OCI-LY1 (cell line): Measurements from ENCODE around the gene SPATA2L.

Experiments
- H2AFZ ChIP-seq: fragments of 200-600 bp; sonication (generic), shearing (Covaris generic); 2 replicates; pipeline ENCODE4 v1.6.0; 2014; ENCODE audit warnings: antibody characterized with exemption, mild to moderate bottlenecking, low read length
- H3F3A ChIP-seq: fragments of 200-600 bp; sonication (generic), shearing (Covaris generic); 2 replicates; pipeline ENCODE4 v1.6.0; 2014; ENCODE audit warnings: mild to moderate bottlenecking, antibody characterized with exemption, low read length, moderate library complexity; ENCODE audit not compliant: insufficient read depth
- H3K27ac ChIP-seq: fragments of 200-600 bp; sonication (generic); 2 replicates; pipeline ENCODE4 v1.5.1; 2014; ENCODE audit warnings: low read length, mixed run types, mild to moderate bottlenecking, low read depth; ENCODE audit not compliant: poor library complexity, severe bottlenecking
- H3K27me3 ChIP-seq: fragments of 200-600 bp; sonication (generic); 2 replicates; pipeline ENCODE4 v1.6.0; 2014; ENCODE audit warnings: antibody characterized with exemption, mild to moderate bottlenecking, low read length, moderate library complexity; ENCODE audit not compliant: insufficient read depth
- H3K36me3 ChIP-seq: fragments of 200-600 bp; sonication (generic); 2 replicates; pipeline ENCODE4 v1.6.1; 2014; ENCODE audit warnings: mild to moderate bottlenecking, antibody characterized with exemption, low read length, moderate library complexity, mixed read lengths; ENCODE audit not compliant: insufficient read depth
- H3K4me1 ChIP-seq: fragments of 200-600 bp; sonication (generic); 2 replicates; pipeline ENCODE4 v1.5.1; 2014; ENCODE audit warnings: mild to moderate bottlenecking, low read length, moderate library complexity; ENCODE audit not compliant: insufficient read depth, severe bottlenecking
- H3K4me2 ChIP-seq: fragments of 200-600 bp; sonication (generic), shearing (Covaris generic); 2 replicates; pipeline ENCODE4 v1.6.1; 2014; ENCODE audit warnings: low read length
- H3K4me3 ChIP-seq: fragments of 200-600 bp; sonication (generic); 2 replicates; pipeline ENCODE4 v1.5.1; 2014; ENCODE audit warnings: low read length, low read depth, mild to moderate bottlenecking, mixed read lengths; ENCODE audit not compliant: poor library complexity, severe bottlenecking
- H3K79me2 ChIP-seq: fragments of 200-600 bp; shearing (Covaris generic); 2 replicates; pipeline ENCODE4 v1.6.1; 2016; ENCODE audit warnings: mixed run types, low read length, mixed read lengths; ENCODE audit not compliant: insufficient read depth
- H3K9ac ChIP-seq: fragments of 200-600 bp; sonication (generic), shearing (Covaris generic); 2 replicates; pipeline ENCODE4 v1.6.1; 2014; ENCODE audit warnings: mild to moderate bottlenecking, low read length, mixed read lengths
- H3K9me2 ChIP-seq: fragments of 200-600 bp; sonication (generic), shearing (Covaris generic); 2 replicates; pipeline ENCODE4 v1.6.1; 2014; ENCODE audit warnings: low read depth, mild to moderate bottlenecking, low read length, mixed read lengths
- H3K9me3 ChIP-seq: fragments of 200-600 bp; shearing (Covaris generic); 2 replicates; pipeline ENCODE4 v1.6.1; 2014; ENCODE audit warnings: low read length, mixed read lengths
- H4K20me1 ChIP-seq: fragments of 200-600 bp; sonication (generic), shearing (Covaris generic); 2 replicates; pipeline ENCODE4 v1.6.0; 2016; ENCODE audit warnings: mild to moderate bottlenecking, low read length; ENCODE audit not compliant: insufficient read depth
- CTCF ChIP-seq: fragments of 200-600 bp; sonication (generic), shearing (Covaris generic); IDR thresholded peaks from 2 replicates; pipeline ENCODE4 v1.5.1; 2017; ENCODE audit warnings: mild to moderate bottlenecking, antibody characterized with exemption, low read length, moderate library complexity, mixed read lengths
- EZH2 ChIP-seq: fragments of 200-600 bp; sonication (generic), shearing (Covaris generic); IDR thresholded peaks from 2 replicates; pipeline ENCODE4 v1.8.0; 2017; ENCODE audit warnings: borderline replicate concordance, mixed run types, mild to moderate bottlenecking, antibody characterized with exemption, low read length, moderate library complexity, mixed read lengths

The SPATA2L gene

GRCh38 chr16:89651584-89651983 is 49.9 kb downstream of the SPATA2L start:
- H3K9ac ChIP-seq = no peak overlapping the region
- peaks cover 31% of the 10 kb centered on the region for H3K36me3 ChIP-seq
- peaks cover 4% of the 10 kb centered on the region; the same call in 1 of the 2 replicates for H3K79me2 ChIP-seq

GRCh38 chr16:89646906-89647305 is 54.6 kb downstream of the SPATA2L start:
- Histone ChIP-seq H3K4me2 (no peak overlapping the region), H3K27me3 (peaks cover 1% of the 10 kb centered on the region; the same call in 1 of the 2 replicates), H3K79me2 (no peaks in the 10 kb centered on the region), H4K20me1 (no peaks in the 10 kb centered on the region), H3K27ac (no peak overlapping the region), H3K9me2 (no peaks in the 10 kb centered on the region), H3F3A (no peaks in the 10 kb centered on the region), H2AFZ (no peak overlapping the region), H3K9ac (no peak overlapping the region), H3K4me1 (no peaks in the 10 kb centered on the region), H3K4me3 (no peak overlapping the region), H3K9me3 (no peaks in the 10 kb centered on the region), H3K36me3 (peaks cover 36% of the 10 kb centered on the region)
- TF ChIP-seq CTCF (no peak), EZH2 (no peak)

More at GRCh38 chr16:89651584-89651983, 49.9 kb downstream of the SPATA2L start:
- no peaks in the 10 kb centered on the region for H4K20me1 ChIP-seq
- H3K4me3 ChIP-seq = no peak overlapping the region
- peaks cover 4% of the 10 kb centered on the region for H3K4me1 ChIP-seq
- no peaks in the 10 kb centered on the region for H3K9me3 ChIP-seq
- H3F3A ChIP-seq = no peaks in the 10 kb centered on the region
- H3K4me2 ChIP-seq = no peak overlapping the region
- TF ChIP-seq EZH2 (no peak), CTCF (no peak)
- no peak overlapping the region for H3K27ac ChIP-seq
- no peaks in the 10 kb centered on the region for H3K9me2 ChIP-seq
- H2AFZ ChIP-seq = no peak overlapping the region
- no peaks in the 10 kb centered on the region for H3K27me3 ChIP-seq
